ENCODE results near the gene TIMP3.
"Not testable (repeated sequence)": the region's sequence is repeated elsewhere in the genome, so short reads cannot be mapped to it uniquely, and the experiment has no call there.

The TIMP3 gene

GRCh38 chr22:32801537-32802236, at the start of gene TIMP3:
TIMP3 (plus strand) TSS chr22:32801705; CDS start chr22:32802002, 297 bp downstream.
- DNase-seq (ENCODE audit: low spot score), result peak; percentile 55

GRCh38 chr22:32752326-32752725, 49.2 kb upstream of the TIMP3 start:
- DNase-seq (ENCODE audit: low spot score), result no peak

DNA sequence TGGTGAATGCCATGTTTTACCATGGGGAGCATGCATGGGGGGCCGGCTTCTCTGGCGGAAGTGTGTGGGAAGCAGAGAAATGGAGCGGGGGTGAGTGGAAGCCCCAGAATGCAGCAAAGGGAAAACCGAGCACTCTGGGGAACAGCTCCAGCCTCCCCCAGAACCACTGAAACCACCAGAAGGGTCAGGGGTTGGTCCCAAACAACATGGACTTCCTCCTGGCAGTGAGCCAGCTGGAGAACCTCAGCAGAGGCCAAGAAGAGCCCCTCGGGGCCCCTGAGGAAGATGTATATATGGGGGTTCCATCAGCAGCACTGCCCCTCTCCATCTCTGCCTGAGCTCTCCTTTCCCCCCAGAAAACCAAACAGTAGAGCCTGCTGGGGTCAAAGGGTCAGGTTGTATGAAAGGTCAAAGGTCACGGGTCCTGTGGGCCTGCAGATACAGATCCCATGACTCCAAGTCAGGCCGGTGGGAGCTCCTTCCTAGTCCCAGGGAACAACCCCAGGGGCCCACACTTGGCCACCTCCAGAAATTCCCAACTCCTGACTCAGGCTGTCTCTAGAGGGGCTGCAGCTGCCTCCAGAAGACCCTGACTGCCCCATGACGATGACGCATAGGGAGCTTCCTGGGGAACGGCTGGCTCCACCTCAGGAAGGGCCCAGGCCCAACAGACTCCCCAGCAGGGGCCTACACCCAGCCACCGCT, 48.5 kb upstream of the TIMP3 start:
- no peak for DNase-seq (ENCODE audit: low spot score)

GRCh38 chr22:32753591-32753990, 47.9 kb upstream of the TIMP3 start:
- DNase-seq (ENCODE audit: low spot score), result no peak

DNA sequence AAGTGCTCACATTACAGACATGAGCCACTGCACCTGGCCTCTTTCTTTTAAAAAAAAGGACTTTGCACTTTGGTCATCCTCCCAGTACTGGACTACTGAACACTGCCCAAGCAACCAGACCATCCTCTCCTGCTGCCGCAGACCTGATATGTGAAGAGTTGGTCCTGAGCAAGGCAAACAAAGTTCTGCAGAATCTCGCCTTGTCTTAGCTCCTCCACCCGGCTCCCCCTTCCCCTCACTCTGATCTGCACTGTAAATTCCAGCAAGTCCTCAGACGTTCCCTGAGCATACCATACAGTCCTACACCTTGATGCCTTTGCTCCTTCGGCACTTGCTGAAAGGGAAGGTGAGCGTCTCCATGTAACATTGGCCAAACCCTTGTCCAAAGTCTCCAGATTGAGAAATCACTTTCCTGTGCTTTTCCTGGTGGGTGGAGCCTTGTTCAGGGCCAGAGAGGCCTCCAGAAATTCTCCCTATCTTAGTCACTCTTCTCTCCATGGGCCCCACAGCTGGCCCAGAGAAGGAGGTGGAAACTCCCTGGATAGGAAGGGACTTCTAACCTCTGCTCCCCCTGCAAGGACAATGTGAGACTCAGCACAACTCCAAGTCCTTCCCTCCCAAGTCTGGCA, 47.0 kb upstream of the TIMP3 start:
- DNase-seq (ENCODE audit: low spot score), result peak; percentile 42

GRCh38 chr22:32757086-32757762, 44.3 kb upstream of the TIMP3 start:
- not testable (repeated sequence) for DNase-seq (ENCODE audit: low spot score)

DNA sequence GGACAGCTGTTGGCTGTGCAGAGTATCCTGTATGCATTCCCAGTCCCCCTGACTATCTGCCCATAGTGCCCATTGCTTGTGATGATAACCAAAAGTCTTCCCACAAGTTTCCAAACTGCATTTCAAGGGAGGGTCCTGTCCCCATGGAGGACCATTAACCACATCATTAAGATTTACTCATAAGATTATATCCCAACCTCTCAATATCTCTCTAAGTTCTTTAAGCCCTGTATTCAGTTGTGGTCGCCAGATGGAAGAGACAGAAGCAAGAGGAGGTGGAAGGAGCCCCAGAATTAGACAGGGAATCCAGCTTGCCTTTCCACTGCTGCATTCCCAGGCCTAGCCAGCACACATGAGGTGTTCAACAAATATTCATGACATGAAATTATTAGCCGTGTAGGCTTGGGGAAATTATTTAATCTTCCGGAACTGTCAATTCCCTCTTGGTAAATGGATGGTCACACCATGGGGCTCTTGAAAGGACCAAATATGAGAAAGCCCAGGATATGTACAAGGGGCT, 42.6 kb upstream of the TIMP3 start:
- no peak for DNase-seq (ENCODE audit: low spot score)

GRCh38 chr22:32760396-32760795, 41.1 kb upstream of the TIMP3 start:
- DNase-seq (ENCODE audit: low spot score), result no peak

DNA sequence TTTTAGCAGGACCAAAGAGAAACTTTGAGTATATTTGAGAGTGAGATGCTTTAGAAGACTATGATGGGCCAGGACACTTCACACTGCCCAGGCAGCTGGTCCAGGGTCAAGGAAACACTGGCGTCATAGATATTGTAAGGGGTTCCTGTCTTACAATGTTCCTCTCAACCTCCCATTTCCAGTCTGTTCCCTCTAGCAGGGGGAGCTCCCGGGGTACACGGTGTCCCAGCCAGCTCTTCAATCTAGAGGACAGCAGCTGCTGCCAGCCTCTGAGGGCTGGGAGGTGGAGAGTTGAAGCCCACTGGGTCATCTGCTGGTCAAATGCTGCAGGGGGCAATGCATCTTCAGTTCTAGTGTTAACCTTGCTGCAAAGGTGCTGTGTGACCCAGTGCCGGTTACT, 40.7 kb upstream of the TIMP3 start:
- no peak for DNase-seq (ENCODE audit: low spot score)

GRCh38 chr22:32761251-32761903, 40.1 kb upstream of the TIMP3 start:
- no peak for DNase-seq (ENCODE audit: low spot score)

DNA sequence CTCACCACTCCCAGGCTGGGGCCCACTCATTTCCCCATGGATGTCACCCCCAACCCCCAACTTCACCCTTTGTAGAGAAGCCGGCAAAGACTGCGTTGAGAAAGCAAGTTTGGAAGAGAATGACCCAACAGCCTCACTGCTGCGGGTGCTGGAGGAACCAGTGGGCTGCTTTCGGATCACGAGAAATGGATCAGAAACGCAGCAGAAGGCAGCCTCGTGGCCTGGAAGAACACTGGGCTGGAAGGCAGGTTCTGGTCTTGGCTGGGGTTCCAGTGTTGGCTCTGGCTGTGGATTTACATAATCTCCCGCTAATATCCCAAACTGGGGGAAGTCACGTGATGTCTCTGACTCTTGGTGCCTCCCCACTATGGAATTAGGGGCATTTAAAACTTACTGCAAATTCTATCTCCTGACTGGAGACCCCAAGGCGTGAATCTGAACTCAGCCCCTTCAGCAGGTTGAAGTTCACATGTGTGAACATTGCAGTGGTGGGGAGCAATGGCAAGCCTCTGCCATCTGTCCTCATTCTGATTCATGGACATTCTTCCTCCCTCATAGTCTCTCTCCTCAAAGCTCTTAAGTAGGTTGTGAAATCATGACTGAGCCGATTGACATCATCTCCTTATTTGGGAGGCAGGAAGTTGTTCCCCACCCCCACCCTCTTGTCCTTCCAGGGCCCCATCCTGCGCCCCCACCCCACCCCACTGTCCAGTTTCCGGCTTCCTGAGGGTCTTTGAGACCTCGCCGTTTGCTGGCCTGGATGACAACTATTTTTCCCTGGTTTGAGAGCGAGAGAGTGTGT, 37.0 kb upstream of the TIMP3 start:
- DNase-seq (ENCODE audit: low spot score), result peak; percentile 49

- no peak for DNase-seq (ENCODE audit: low spot score)
Observed at GRCh38 chr22:32765132-32765618, 36.3 kb upstream of the TIMP3 start.

GRCh38 chr22:32771756-32772155, 29.7 kb upstream of the TIMP3 start:
- no peak for DNase-seq (ENCODE audit: low spot score)

DNA sequence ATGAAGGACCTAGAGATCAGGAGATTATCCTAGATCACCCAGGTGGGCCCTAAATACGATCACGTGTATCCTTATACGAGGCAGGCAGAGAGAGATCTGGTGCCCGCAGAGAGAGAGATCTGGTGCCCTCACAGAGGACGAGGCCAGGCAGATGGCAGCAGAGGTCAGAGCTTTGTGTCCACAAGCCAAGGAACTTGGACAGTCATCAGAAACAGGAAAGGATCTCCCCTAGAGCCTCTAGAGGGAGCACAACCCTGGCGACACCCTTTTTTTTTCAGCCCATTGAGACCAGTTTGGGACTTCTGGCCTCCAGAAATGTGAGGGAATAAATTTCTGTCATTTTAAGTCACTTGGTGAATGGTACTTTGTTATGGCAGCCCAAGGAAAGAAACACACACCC, 25.5 kb upstream of the TIMP3 start:
- DNase-seq (ENCODE audit: low spot score), result no peak

GRCh38 chr22:32776397-32776796, 25.1 kb upstream of the TIMP3 start:
- no peak for DNase-seq (ENCODE audit: low spot score)

GRCh38 chr22:32776802-32777201, 24.7 kb upstream of the TIMP3 start:
- no peak for DNase-seq (ENCODE audit: low spot score)

DNA sequence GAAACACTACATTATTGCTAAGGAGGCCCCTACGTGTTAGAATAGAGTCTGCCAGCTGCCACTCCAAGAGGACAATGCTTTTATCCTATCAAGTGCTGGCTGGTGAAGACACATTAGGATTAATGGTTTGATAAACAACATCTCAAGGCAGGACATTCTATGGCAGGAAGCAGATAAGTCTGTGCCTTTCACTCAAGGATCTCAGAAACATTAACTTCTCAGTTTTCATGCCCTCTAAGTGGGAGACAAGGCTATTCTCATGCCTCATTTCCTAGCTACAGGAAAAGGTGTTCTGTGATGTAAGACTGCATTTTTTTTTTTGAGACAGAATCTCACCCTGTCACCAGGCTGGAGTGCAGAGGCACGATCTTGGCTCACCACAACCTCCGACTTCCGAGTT, 23.5 kb upstream of the TIMP3 start:
- DNase-seq (ENCODE audit: low spot score), result no peak

GRCh38 chr22:32780726-32781310, 20.7 kb upstream of the TIMP3 start:
- DNase-seq (ENCODE audit: low spot score), result no peak

DNA sequence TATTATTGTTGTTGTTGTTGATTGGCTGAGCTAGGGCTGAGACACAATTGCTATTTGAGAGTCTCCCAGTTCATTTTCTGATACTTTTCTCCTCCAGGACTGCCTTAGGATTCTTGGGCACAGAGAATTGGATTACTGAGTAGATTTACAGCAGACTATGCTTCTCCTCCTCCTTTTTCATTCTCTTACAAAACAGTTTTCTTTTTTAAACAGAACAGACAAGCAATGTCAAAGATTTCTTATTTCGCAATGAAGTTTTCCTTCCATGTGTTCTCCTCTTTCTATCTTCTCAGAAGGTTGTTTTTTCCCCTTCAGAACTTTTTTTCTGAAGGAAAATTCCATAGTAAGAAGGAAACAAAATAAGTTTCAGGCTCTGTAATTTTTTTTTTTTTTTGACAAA, 19.8 kb upstream of the TIMP3 start:
- no peak for DNase-seq (ENCODE audit: low spot score)

- no peak for DNase-seq (ENCODE audit: low spot score)
Observed at GRCh38 chr22:32785321-32786026, 16.0 kb upstream of the TIMP3 start.
